ENCODE measurements around the gene MYO18B. TPM values are rescaled to one million over a fixed set of nuclear protein-coding genes. Genes with fewer than 3 reads are reported as not detected.

MYO18B gene
- total RNA-seq, 1 donor from 2014 or later = not detected

- Mint-ChIP-seq H3K36me3 (ENCODE audit: low read depth) (peaks cover 5% of the 10 kb centered on the region), H3K27ac (ENCODE audit: unreplicated experiment) (no peak overlapping the region), H3K4me3 (no peak overlapping the region), H3K27me3 (ENCODE audit: low read depth) (no peaks in the 10 kb centered on the region), H3K9me3 (peaks cover 11% of the 10 kb centered on the region), H3K4me1 (no peaks in the 10 kb centered on the region)
- no peak for TF ChIP-seq CTCF (conservative IDR thresholded peaks at IDR 0.05)
- DNase-seq (ENCODE audit: low read depth, low spot score) = no peak
Observed at GRCh38 chr22:25763239-25763777, 21.3 kb downstream of the MYO18B start.

- Mint-ChIP-seq H3K36me3 (ENCODE audit: low read depth) (peaks cover 5% of the 10 kb centered on the region), H3K4me1 (no peaks in the 10 kb centered on the region), H3K27ac (ENCODE audit: unreplicated experiment) (no peak overlapping the region), H3K9me3 (peaks cover 11% of the 10 kb centered on the region), H3K4me3 (no peak overlapping the region), H3K27me3 (ENCODE audit: low read depth) (peaks cover 3% of the 10 kb centered on the region)
- no peak for TF ChIP-seq CTCF (conservative IDR thresholded peaks at IDR 0.05)
- no peak for DNase-seq (ENCODE audit: low read depth, low spot score)
Observed at GRCh38 chr22:25764270-25765015, 22.5 kb downstream of the MYO18B start.

GRCh38 chr22:25765016-25765367 lies 23.0 kb downstream of the MYO18B start:
- H3K27me3 Mint-ChIP-seq (ENCODE audit: low read depth) = peaks cover 3% of the 10 kb centered on the region
- H3K27ac Mint-ChIP-seq (ENCODE audit: unreplicated experiment) = no peak overlapping the region
- no peak for TF ChIP-seq CTCF (conservative IDR thresholded peaks at IDR 0.05)
- H3K4me3 Mint-ChIP-seq = no peak overlapping the region
- no peaks in the 10 kb centered on the region for H3K4me1 Mint-ChIP-seq
- no peak for DNase-seq (ENCODE audit: low read depth, low spot score)
- peaks cover 5% of the 10 kb centered on the region for H3K36me3 Mint-ChIP-seq (ENCODE audit: low read depth)
- H3K9me3 Mint-ChIP-seq = peaks cover 11% of the 10 kb centered on the region

GRCh38 chr22:25765801-25766200 lies 23.8 kb downstream of the MYO18B start:
- Mint-ChIP-seq H3K4me3 (no peak overlapping the region), H3K27ac (ENCODE audit: unreplicated experiment) (no peak overlapping the region), H3K4me1 (no peaks in the 10 kb centered on the region), H3K27me3 (ENCODE audit: low read depth) (peaks cover 3% of the 10 kb centered on the region), H3K36me3 (ENCODE audit: low read depth) (peaks cover 5% of the 10 kb centered on the region), H3K9me3 (peaks cover 11% of the 10 kb centered on the region)
- no peak for TF ChIP-seq CTCF (conservative IDR thresholded peaks at IDR 0.05)
- no peak for DNase-seq (ENCODE audit: low read depth, low spot score)

GRCh38 chr22:25766418-25766817 lies 24.4 kb downstream of the MYO18B start:
- no peak for TF ChIP-seq CTCF (conservative IDR thresholded peaks at IDR 0.05)
- DNase-seq (ENCODE audit: low read depth, low spot score) = no peak

More at GRCh38 chr22:25766418-25766817, 24.4 kb downstream of the MYO18B start:
- Mint-ChIP-seq H3K36me3 (ENCODE audit: low read depth) (peaks cover 5% of the 10 kb centered on the region), H3K9me3 (peaks cover 11% of the 10 kb centered on the region), H3K4me1 (no peaks in the 10 kb centered on the region), H3K27me3 (ENCODE audit: low read depth) (peaks cover 4% of the 10 kb centered on the region), H3K4me3 (no peak overlapping the region), H3K27ac (ENCODE audit: unreplicated experiment) (no peak overlapping the region)
